ENCODE data around the gene EVC2.

- TF ChIP-seq CTCF (IDR thresholded peaks at IDR 0.05), result no peak
- no peak for TF ChIP-seq POLR2AphosphoS5 (IDR thresholded peaks at IDR 0.05)
Measured at GRCh38 chr4:5571646-5572045, 136.7 kb downstream of the EVC2 start.
